C4-2B (cell line): ENCODE data around the gene TSPAN11.

Experiments used
- CTCF ChIP-seq: fragments of 450-650 bp; conservative IDR thresholded peaks from 2 replicates; pipeline ENCODE4 v1.5.1; 2017; ENCODE audit warnings: mild to moderate bottlenecking
- ZFX ChIP-seq: fragments of 450-650 bp; IDR thresholded peaks from 2 replicates; pipeline ENCODE4 v1.6.1; 2017

DNA sequence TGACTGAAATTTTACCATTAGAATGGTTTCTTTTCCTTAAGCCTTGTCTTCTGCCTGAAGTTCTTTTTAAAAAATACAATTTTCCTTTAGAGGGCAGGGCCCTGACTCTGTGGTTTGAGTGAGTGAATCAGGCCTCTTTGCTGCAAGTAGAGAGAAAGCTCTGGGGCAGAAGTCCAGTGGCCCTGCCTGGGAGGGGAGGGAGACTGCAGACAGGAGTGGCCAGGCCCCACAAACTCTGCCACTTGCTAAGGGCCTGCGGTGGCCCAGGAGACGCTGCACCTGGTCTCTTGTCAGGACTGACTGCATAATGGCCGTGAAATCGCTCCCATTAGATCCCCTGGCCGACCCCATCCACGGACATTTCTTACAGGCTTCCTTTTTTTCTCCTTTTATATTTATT, 25.5 kb downstream of the TSPAN11 start:
- TF ChIP-seq CTCF: no peak
- no peak for TF ChIP-seq ZFX
